ENCODE data around the gene NCAM1. TPM values are rescaled to one million over a fixed set of nuclear protein-coding genes. Genes with fewer than 3 reads are reported as not detected.

NCAM1 gene
- total RNA-seq, 4 donors from 2014 or later: 7.2 to 18.6 (median 14.4) TPM

GRCh38 chr11:113018913-113019312 is 57.7 kb downstream of the NCAM1 start:
- in situ Hi-C loops (cut with MboI; ENCODE audit: low pct_ligation_motif_present in 1 of 4, low pct_unique_long_range_greater_than_20kb in 1 of 4, low sequenced_read_pairs in 3 of 4): no loop called here
- TF ChIP-seq, protein P1, sequence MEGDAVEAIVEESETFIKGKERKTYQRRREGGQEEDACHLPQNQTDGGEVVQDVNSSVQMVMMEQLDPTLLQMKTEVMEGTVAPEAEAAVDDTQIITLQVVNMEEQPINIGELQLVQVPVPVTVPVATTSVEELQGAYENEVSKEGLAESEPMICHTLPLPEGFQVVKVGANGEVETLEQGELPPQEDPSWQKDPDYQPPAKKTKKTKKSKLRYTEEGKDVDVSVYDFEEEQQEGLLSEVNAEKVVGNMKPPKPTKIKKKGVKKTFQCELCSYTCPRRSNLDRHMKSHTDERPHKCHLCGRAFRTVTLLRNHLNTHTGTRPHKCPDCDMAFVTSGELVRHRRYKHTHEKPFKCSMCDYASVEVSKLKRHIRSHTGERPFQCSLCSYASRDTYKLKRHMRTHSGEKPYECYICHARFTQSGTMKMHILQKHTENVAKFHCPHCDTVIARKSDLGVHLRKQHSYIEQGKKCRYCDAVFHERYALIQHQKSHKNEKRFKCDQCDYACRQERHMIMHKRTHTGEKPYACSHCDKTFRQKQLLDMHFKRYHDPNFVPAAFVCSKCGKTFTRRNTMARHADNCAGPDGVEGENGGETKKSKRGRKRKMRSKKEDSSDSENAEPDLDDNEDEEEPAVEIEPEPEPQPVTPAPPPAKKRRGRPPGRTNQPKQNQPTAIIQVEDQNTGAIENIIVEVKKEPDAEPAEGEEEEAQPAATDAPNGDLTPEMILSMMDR (IDR thresholded peaks at IDR 0.05): no peak
- TF ChIP-seq EP300 (IDR thresholded peaks at IDR 0.05; ENCODE audit: low read depth) (no peak), POLR2AphosphoS5 (IDR thresholded peaks at IDR 0.05) (no peak), POLR2A (IDR thresholded peaks at IDR 0.05) (no peak)
- H3K27ac ChIP-seq: no peak overlapping the region

GRCh38 chr11:113019711-113020110 is 58.5 kb downstream of the NCAM1 start:
- in situ Hi-C loops (cut with MboI; ENCODE audit: low pct_ligation_motif_present in 1 of 4, low pct_unique_long_range_greater_than_20kb in 1 of 4, low sequenced_read_pairs in 3 of 4): no loop called here
- TF ChIP-seq, protein P1 (IDR thresholded peaks at IDR 0.05): no peak
- TF ChIP-seq POLR2A (IDR thresholded peaks at IDR 0.05): no peak
- TF ChIP-seq EP300 (IDR thresholded peaks at IDR 0.05; ENCODE audit: low read depth): no peak
- TF ChIP-seq POLR2AphosphoS5 (IDR thresholded peaks at IDR 0.05): no peak
- Histone ChIP-seq H3K27ac (no peak overlapping the region), H3K36me3 (no peaks in the 10 kb centered on the region), H3K27me3 (peaks cover under 1% of the 10 kb centered on the region), H3K4me3 (no peak overlapping the region), H3K9me3 (no peaks in the 10 kb centered on the region), H3K4me1 (no peaks in the 10 kb centered on the region)
- intact Hi-C loops (cut with DNase I; ENCODE audit: low total_unique reads): no loop called here
- DNase-seq: no peak
- WGBS, 2 donors (ENCODE audit: low coverage in 1 of 2): 20 to 73% methylated on average over 1 to 4 of the region's 4 CpGs

More at GRCh38 chr11:113018913-113019312, 57.7 kb downstream of the NCAM1 start:
- no peaks in the 10 kb centered on the region for H3K4me1 ChIP-seq
- DNase-seq: no peak
- H3K9me3 ChIP-seq: no peaks in the 10 kb centered on the region
- WGBS, 2 donors (ENCODE audit: low coverage in 1 of 2): 79 to 81% methylated on average over 4 to 5 of the region's 5 CpGs
- no peak overlapping the region for H3K4me3 ChIP-seq
- no peaks in the 10 kb centered on the region for H3K27me3 ChIP-seq
- H3K36me3 ChIP-seq: no peaks in the 10 kb centered on the region
- intact Hi-C loops (cut with DNase I; ENCODE audit: low total_unique reads): no loop called here

DNA sequence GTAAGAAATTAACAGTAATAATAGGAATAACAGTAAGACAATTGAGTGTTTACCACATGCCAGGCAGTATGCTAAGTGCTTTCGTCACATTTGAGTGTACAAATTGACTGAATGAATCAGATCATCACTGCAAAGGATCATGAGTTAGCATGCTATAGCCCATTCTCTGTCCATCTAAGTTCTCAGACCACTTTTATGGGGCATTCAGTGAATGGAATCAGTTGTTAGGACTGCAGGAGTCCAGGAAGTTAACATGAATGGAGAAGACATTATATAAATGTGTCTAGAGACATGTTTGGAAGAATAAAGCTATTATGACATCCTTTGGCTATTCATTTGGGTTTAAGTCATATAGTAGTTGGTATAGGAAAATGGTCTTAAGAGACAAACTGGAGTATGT is 59.9 kb downstream of the NCAM1 start:
- Histone ChIP-seq H3K27me3 (peaks cover 2% of the 10 kb centered on the region), H3K36me3 (no peaks in the 10 kb centered on the region), H3K9me3 (no peaks in the 10 kb centered on the region), H3K4me3 (no peak overlapping the region), H3K4me1 (no peaks in the 10 kb centered on the region), H3K27ac (no peak overlapping the region)
- no peak for TF ChIP-seq POLR2AphosphoS5 (IDR thresholded peaks at IDR 0.05)
- TF ChIP-seq, protein P1 (IDR thresholded peaks at IDR 0.05): no peak
- no peak for TF ChIP-seq EP300 (IDR thresholded peaks at IDR 0.05; ENCODE audit: low read depth)
- TF ChIP-seq POLR2A (IDR thresholded peaks at IDR 0.05): no peak
- WGBS, 2 donors (ENCODE audit: low coverage in 1 of 2): 82 to 89% methylated on average over 1 of the region's 1 CpG
- DNase-seq: no peak
- in situ Hi-C loops (cut with MboI; ENCODE audit: low pct_ligation_motif_present in 1 of 4, low pct_unique_long_range_greater_than_20kb in 1 of 4, low sequenced_read_pairs in 3 of 4): no loop called here
- intact Hi-C loops (cut with DNase I; ENCODE audit: low total_unique reads): no loop called here

GRCh38 chr11:113022262-113022661 is 61.0 kb downstream of the NCAM1 start:
- Histone ChIP-seq H3K27me3 (peaks cover 2% of the 10 kb centered on the region), H3K4me3 (no peak overlapping the region), H3K9me3 (no peaks in the 10 kb centered on the region), H3K36me3 (no peaks in the 10 kb centered on the region), H3K27ac (no peak overlapping the region), H3K4me1 (no peaks in the 10 kb centered on the region)
- in situ Hi-C loops (cut with MboI; ENCODE audit: low pct_ligation_motif_present in 1 of 4, low pct_unique_long_range_greater_than_20kb in 1 of 4, low sequenced_read_pairs in 3 of 4): no loop called here
- TF ChIP-seq, protein P1 (IDR thresholded peaks at IDR 0.05): no peak
- no peak for TF ChIP-seq POLR2AphosphoS5 (IDR thresholded peaks at IDR 0.05)
- TF ChIP-seq POLR2A (IDR thresholded peaks at IDR 0.05): no peak
- no peak for TF ChIP-seq EP300 (IDR thresholded peaks at IDR 0.05; ENCODE audit: low read depth)
- 89 to 100% methylated on average over 2 of the region's 2 CpGs for WGBS, 2 donors (ENCODE audit: low coverage in 1 of 2)
- intact Hi-C loops (cut with DNase I; ENCODE audit: low total_unique reads): no loop called here
- no peak for DNase-seq

Data from transverse colon (tissue), 4 donors.